NCI-H187 treated with DMSO at 0.1 percent for 48 hours (cell line): ENCODE data around the gene EMX2.
"Not testable (repeated sequence)": the region's sequence is repeated elsewhere in the genome, so short reads cannot be mapped to it uniquely, and the experiment has no call there.

Experiments
- DNase-seq: peaks from one replicate; lab custom pipeline; 2025; lab: John Stamatoyannopoulos, UW

EMX2 gene

GRCh38 chr10:117560942-117561341 lies 18.4 kb downstream of the EMX2 start:
- DNase-seq: no peak

DNA sequence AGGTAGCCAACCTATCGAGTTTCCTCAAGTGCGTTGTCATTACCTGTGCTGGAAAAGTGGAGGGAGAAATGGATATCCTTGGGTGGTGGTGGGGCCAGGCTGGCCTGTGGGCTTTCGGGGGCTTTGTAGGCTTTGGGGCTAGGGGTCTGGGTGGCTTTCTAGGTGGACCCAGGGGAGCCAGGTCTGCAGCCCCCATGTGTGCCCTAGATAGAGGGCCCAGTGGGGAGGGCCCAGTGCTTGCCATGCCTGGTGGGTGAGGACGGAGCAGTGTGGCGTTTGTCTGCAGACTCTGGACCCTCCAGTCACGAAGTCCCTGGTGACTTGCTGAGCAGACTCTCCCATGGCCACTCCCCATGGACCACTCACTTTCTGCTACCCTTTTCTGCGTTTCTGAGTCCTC lies 19.7 kb downstream of the EMX2 start:
- DNase-seq: no peak

DNA sequence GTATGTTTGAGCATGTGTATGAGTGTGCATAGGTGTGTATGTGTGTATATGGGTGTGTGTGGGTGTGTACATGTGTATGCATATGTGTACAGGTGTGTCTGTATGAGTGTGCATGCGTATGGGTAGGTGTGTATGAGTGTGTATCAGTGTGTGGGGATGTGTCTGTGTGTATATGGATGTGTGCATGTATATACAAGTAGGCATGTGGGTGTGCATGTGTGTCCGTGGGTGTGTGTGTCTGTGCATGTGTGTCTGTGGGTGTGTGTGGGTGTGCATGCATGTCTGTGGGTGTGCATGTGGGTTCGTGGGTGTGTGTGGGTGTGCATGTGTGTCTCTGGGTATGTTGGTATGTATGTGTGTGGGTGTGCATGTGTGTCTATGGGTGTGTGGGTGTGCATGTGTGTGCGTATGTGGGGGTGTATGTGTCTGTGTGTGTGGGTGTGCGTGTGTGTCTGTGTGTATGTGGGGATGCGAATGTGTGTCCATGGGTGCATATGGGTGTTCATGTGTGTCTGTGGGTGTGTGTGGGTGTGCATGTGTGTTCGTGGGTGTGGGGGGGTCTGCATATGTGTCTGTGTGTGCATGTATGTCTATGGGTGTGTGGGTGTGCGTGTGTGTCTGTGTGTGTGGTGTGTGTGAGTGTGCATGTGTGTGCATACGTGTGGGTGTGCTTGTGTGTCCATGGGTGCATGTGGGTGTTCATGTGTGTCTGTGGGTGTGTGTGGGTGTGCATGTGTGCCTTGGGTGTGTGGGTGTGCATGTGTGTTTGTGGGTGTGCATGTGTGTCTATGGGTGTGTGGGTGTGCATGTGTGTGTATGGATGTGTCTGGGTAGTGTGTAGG lies 20.6 kb downstream of the EMX2 start:
- DNase-seq: no peak

- DNase-seq: no peak
Measured at GRCh38 chr10:117563780-117564179, 21.2 kb downstream of the EMX2 start.

DNA sequence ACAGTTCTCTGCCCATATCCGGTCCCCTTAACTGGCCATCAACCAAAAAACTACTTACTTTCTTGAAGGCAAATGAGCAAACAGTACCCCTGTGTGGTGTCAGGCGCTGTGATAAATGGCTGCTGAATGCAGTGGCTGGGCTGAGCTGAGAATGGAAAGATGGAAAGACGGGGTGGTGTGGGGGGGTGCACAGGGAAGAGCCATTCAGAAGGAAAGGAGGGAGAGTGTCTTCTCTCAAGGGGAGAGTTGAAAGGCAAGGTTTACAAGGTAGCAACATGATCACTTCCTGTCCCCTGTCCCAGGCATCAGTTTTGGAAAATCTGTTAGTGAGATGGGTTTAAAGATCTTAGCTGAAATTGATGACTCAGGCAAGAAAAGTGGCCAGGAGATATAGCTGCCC lies 22.5 kb downstream of the EMX2 start:
- no peak for DNase-seq

GRCh38 chr10:117568334-117568733 lies 25.8 kb downstream of the EMX2 start:
- DNase-seq: no peak

DNA sequence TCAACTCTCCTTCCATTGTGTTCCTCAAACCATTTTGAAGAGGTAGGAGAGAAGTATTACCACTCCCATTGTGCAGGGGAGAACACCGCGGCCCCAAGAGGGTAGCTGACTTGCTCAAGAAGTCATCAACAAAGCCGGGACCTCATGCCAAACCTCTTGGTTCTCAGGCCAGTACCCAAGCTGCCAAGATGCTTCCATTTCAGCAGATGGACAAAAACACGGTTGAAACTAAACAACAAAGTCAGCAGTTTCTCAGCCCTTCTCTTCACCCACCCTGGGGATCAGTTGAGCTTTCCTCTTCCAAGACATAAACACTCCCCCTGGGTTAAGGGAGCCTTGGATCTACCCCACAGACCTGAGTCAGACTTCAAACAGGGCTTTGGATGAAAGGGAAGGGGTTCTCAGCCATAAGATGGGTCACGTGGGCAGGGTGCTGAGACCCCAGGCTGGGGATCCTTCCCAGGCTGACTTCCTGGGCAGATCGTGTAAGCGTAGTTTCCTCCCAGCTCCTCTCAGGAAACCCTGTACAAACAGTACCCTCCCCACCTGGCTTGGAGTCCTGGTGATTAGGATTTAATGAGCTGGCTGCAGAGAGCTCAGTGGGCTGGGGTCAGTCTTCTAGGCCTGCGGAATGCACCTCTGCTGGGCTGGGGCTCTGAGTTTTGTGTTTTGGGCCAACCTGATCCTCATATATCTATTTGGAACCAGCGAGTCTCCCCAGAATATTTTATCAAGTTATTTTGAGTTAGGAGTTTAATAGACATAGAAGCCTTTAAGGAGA lies 27.3 kb downstream of the EMX2 start:
- DNase-seq: no peak

DNA sequence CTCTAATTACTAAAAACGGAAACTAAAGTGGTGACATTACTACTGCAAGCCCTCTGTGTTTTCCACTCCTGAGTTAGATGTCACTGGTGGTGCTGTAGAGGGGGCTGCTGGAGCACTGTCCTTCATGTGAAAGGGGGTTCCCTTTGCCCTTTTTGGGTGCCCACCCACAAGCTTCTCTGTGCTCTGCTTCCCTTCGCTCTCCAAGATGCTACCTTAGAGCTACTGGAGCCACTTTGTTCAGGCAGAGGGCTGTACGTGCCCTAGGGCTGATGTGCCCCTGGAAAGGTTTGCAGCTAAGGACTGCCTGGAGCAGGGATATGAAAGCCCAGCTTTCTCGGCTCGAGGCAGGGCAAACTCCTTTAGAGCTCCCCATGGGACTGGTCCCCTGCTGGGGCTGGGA lies 28.3 kb downstream of the EMX2 start:
- DNase-seq: no peak

GRCh38 chr10:117574498-117575146 lies 32.1 kb downstream of the EMX2 start:
- no peak for DNase-seq

DNA sequence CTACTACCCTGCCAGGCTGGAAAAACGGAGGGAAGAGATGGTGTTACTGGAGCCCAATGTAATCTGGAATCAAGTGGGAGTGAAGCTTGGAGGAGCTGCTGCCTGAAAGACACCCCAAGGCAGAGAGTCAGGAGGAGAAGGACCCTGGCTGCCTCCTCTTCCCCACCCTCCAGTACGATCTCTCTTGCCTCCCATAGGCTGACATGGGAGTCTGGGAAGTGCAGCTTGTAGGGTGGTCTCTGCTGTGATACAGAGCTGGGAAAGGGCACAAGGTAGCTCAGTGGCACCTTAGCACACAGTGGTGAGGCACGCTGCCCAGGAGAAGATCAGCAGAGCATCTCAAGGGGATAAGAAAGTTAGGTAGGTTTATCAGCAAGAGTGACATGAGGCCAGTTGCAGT lies 35.9 kb downstream of the EMX2 start:
- no peak for DNase-seq

- no peak for DNase-seq
Measured at GRCh38 chr10:117578999-117579590, 36.5 kb downstream of the EMX2 start.

DNA sequence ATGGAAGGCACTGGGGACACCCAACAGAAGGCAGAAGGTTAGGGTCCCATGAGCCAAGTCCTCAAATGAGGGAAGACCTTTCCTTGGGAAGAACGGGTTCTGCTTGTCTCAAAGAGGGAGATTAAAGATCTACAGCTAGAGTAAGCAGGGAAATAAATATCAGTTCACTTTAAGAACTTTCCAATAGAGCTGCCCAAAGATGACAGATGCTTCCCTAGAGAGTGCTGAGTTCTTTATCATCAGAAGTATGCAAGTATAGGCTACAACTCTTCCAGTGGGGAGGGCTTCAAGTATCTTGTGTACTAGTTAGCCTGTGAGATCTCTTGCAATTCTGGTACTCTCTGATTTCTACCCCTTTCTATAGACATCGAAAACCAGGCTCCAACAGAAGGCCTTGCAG lies 39.4 kb downstream of the EMX2 start:
- no peak for DNase-seq

- not testable (repeated sequence) for DNase-seq
Measured at GRCh38 chr10:117584831-117585230, 42.3 kb downstream of the EMX2 start.

DNA sequence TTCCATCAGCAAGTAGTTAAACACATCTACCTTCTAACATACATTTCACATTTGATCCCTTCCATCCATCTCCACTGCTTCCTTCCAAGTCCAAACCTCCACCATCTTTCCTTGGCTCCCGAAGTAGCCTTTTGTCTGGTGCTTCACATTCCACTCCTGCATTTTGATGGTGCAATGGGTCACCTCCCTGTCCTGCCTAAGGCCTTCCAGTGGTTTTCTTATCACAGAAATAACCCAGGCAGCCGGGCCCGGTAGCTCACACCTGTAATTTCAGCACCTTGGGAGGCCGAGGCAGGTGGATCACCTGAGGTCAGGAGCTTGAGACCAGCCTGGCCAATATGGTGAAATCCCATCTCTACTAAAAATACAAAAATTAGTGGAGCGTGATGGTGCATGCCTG lies 44.5 kb downstream of the EMX2 start:
- no peak for DNase-seq

DNA sequence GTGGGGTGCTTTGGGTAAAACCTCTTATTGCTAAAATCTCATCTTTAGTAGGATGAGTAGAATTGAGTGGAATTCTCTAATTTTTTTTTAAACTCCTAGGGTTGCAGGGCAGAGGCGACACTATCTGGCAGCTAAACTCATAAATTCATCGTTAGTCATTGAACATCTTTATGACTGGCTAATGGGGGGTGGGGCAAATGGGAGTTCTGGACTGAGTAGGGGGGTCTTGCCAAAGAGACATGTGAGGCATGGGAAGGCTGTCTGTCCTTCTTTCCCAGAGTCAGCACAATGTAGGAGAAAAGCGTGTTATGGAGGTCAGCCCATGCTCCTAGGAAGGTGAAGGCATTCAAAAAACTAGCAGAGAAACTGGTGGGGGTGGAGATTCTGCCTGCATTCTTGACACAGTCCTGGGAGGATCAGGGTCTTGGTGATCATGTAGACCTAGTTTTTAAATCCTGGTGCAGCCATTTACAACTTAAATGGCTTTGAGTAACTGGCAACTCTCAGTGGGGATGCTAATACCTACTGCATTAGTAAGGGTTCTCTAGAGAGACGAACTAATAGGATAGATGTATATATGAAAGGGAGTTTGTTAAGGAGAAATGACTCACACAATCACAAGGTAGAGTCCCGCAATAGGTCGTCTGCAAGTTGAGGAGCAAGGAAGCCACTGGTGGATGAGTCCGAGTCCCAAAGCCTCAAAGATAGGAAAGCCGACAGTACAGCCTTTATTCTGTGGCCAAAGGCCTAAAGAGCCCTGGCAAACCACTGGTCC lies 47.7 kb downstream of the EMX2 start:
- no peak for DNase-seq

GRCh38 chr10:117591043-117591442 lies 48.5 kb downstream of the EMX2 start:
- DNase-seq: no peak

- DNase-seq: no peak
Measured at GRCh38 chr10:117594722-117595121, 52.2 kb downstream of the EMX2 start.

DNA sequence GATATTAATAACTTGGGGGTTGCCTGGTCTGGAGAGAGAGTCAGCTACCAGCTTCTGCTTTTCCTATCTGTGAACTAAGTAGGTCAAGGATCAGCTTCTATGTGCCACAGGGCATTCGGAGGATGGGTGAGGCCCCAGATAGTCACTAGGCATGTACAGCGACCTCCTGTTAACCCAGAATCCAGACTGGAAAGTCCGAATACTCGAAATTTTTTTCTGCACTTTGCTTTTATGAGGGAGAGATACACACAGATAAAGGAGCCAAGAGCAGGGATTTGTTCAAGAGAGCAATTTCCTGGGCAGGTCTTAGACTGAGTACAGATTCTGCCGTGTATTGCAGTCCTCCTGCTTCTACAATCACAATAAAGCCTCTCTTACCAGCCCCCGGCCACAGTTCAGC lies 54.2 kb downstream of the EMX2 start:
- DNase-seq: no peak

DNA sequence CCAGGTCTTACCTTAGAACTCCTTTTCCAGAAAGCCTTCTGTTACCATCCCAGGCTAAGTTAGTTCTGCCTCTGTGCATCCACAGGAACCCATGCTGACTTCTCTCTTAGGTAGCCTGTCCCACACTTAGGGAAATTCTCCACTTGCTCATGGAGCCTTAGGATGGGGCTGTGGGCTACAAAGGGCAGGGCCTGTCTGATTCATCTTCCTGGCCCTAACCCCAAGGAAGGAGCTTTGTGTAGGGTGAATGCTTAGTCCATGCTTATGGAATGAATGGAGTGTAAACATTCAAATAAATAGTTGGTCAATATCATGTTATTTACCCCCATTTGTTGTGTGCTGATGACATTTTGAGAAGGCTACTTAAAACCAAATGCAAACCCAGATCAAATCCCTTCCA lies 54.7 kb downstream of the EMX2 start:
- no peak for DNase-seq
